HEK293 (cell line): ENCODE data around the gene SH2D7.

Source experiments
- HOXD13 ChIP-seq: sonication (generic); formaldehyde crosslinking; IDR thresholded peaks from 2 replicates; pipeline ENCODE4 v1.8.0; 2022; ENCODE audit warnings: missing genetic modification reagents, borderline replicate concordance
- MYNN ChIP-seq: fragments of 450-650 bp; formaldehyde crosslinking; IDR thresholded peaks from 2 replicates; pipeline ENCODE4 v1.5.1; 2016; ENCODE audit warnings: missing biosample characterization, missing genetic modification characterization, borderline replicate concordance
- SP7 ChIP-seq: fragments of 450-650 bp; formaldehyde crosslinking; IDR thresholded peaks from 2 replicates; pipeline ENCODE4 v1.5.1; 2016; ENCODE audit warnings: missing biosample characterization, missing genetic modification characterization
- ZNF140 ChIP-seq: fragments of 450-650 bp; formaldehyde crosslinking; IDR thresholded peaks from 2 replicates; pipeline ENCODE4 v1.5.1; 2016; ENCODE audit warnings: missing biosample characterization, missing genetic modification characterization
- ZNF311 ChIP-seq: fragments of 450-650 bp; formaldehyde crosslinking; IDR thresholded peaks from 2 replicates; pipeline ENCODE4 v1.5.1; 2017; ENCODE audit warnings: missing biosample characterization, missing genetic modification characterization, borderline replicate concordance
- TF ChIP-seq, protein P1 (sequence below): fragments of 450-650 bp; formaldehyde crosslinking; IDR thresholded peaks from 2 replicates; pipeline ENCODE4 v1.5.1; 2016; ENCODE audit warnings: missing biosample characterization, missing genetic modification characterization
- TF ChIP-seq, protein P2 (sequence below): fragments of 450-650 bp; formaldehyde crosslinking; IDR thresholded peaks from 2 replicates; pipeline ENCODE4 v1.5.1; 2016; ENCODE audit warnings: missing biosample characterization, missing genetic modification characterization

DNA sequence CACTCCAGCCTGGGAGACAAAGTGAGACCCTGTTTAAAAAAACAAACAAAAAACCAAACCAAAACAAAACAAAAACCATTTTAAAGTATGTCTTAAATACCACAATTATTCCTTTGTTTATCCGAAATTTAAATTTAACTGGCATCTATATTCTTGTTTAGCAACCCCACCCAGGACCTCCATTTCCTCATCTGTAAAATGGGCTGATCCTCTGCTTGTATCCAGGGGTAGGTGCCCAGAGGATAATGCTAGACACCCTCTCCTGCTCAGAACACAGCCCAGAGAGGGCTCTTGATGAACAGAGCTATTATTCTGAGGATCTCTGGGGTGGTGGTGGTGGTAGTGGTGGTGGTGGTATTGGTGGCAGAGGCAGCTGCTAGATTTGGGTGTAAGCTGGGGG is 9.8 kb downstream of the SH2D7 start:
- TF ChIP-seq, protein P1, sequence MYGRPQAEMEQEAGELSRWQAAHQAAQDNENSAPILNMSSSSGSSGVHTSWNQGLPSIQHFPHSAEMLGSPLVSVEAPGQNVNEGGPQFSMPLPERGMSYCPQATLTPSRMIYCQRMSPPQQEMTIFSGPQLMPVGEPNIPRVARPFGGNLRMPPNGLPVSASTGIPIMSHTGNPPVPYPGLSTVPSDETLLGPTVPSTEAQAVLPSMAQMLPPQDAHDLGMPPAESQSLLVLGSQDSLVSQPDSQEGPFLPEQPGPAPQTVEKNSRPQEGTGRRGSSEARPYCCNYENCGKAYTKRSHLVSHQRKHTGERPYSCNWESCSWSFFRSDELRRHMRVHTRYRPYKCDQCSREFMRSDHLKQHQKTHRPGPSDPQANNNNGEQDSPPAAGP, result no peak
- TF ChIP-seq SP7 (tag by site-specific recombination), result no peak
- TF ChIP-seq, protein P2, sequence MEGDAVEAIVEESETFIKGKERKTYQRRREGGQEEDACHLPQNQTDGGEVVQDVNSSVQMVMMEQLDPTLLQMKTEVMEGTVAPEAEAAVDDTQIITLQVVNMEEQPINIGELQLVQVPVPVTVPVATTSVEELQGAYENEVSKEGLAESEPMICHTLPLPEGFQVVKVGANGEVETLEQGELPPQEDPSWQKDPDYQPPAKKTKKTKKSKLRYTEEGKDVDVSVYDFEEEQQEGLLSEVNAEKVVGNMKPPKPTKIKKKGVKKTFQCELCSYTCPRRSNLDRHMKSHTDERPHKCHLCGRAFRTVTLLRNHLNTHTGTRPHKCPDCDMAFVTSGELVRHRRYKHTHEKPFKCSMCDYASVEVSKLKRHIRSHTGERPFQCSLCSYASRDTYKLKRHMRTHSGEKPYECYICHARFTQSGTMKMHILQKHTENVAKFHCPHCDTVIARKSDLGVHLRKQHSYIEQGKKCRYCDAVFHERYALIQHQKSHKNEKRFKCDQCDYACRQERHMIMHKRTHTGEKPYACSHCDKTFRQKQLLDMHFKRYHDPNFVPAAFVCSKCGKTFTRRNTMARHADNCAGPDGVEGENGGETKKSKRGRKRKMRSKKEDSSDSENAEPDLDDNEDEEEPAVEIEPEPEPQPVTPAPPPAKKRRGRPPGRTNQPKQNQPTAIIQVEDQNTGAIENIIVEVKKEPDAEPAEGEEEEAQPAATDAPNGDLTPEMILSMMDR (tag by site-specific recombination), result no peak
- TF ChIP-seq ZNF140, result no peak
- TF ChIP-seq ZNF311 (tag by site-specific recombination), result no peak
- no peak for TF ChIP-seq HOXD13 (CRISPR knock-in tag)
- no peak for TF ChIP-seq MYNN (tag by site-specific recombination)
